Measurements from ENCODE around the gene DOCK2. TPM values are rescaled to one million over a fixed set of nuclear protein-coding genes. Genes with fewer than 3 reads are reported as not detected.

Gene DOCK2
- polyA plus RNA-seq, 2 of the 4 experiments (the other 2 are of a cell fraction) = 2.1 to 4.6 TPM

DNA sequence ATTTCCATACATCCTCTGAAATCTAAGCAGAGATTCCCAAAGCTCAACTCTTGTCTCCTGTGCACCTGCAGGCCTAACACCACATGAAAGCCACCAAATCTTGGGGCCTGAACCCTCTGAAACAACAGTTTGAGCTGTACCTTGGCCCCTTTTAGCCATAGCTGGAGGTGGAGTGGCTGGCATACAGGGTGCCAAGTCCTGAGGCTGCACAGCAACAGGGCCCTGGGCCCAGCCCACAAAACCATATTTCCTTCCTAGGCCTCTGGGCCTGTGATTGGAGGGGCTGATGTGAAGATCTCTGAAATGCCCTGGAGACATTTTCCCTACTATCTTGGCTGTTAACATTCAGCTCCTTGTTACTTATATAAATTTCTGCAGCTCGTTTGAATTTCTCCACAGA lies 26.5 kb downstream of the DOCK2 start:
- ChIA-PET CTCF (interaction anchor here (1.9 kb wide), 1 partner anchor 10 kb away, joined by 4 read pairs; no protein-coding TSS in a partner anchor), POLR2A (no interaction called here)
- TF ChIP-seq CHD2 (IDR thresholded peaks at IDR 0.05; ENCODE audit: low read length, partially characterized antibody) = no peak
- TF ChIP-seq, protein P1, sequence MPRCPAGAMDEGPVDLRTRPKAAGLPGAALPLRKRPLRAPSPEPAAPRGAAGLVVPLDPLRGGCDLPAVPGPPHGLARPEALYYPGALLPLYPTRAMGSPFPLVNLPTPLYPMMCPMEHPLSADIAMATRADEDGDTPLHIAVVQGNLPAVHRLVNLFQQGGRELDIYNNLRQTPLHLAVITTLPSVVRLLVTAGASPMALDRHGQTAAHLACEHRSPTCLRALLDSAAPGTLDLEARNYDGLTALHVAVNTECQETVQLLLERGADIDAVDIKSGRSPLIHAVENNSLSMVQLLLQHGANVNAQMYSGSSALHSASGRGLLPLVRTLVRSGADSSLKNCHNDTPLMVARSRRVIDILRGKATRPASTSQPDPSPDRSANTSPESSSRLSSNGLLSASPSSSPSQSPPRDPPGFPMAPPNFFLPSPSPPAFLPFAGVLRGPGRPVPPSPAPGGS (IDR thresholded peaks at IDR 0.05) = no peak
- TF ChIP-seq HOXA7 (CRISPR knock-in tag; IDR thresholded peaks at IDR 0.05) = no peak
- TF ChIP-seq, protein P2, sequence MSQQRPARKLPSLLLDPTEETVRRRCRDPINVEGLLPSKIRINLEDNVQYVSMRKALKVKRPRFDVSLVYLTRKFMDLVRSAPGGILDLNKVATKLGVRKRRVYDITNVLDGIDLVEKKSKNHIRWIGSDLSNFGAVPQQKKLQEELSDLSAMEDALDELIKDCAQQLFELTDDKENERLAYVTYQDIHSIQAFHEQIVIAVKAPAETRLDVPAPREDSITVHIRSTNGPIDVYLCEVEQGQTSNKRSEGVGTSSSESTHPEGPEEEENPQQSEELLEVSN (IDR thresholded peaks at IDR 0.05; ENCODE audit: borderline replicate concordance, low read depth) = no peak
- TF ChIP-seq RAD21 (conservative IDR thresholded peaks at IDR 0.05 in 1 of 2, IDR thresholded peaks at IDR 0.05 in 1 of 2) = no peak
- no peak for TF ChIP-seq GATA3 (IDR thresholded peaks at IDR 0.05; ENCODE audit: borderline replicate concordance)
- no peak for TF ChIP-seq EP300 (IDR thresholded peaks at IDR 0.05)
- no peak for TF ChIP-seq SREBF2 (IDR thresholded peaks at IDR 0.05)
- no peak for TF ChIP-seq HOXB13 (CRISPR knock-in tag; IDR thresholded peaks at IDR 0.05; ENCODE audit: low read depth)
- TF ChIP-seq RFX5 (IDR thresholded peaks at IDR 0.05) = no peak
- TF ChIP-seq HOXB5 (CRISPR knock-in tag; IDR thresholded peaks at IDR 0.05) = no peak
- TF ChIP-seq HDAC2 (IDR thresholded peaks at IDR 0.05) = no peak
- no peak for TF ChIP-seq FOSL2 (IDR thresholded peaks at IDR 0.05)
- TF ChIP-seq FOSL2 (CRISPR knock-in tag; IDR thresholded peaks at IDR 0.05) = no peak
- no peak for TF ChIP-seq RCOR1 (IDR thresholded peaks at IDR 0.05; ENCODE audit: low read depth, low read length)
- Histone ChIP-seq H3K4me3 (no peak overlapping the region), H3K9me3 (peaks cover 10% of the 10 kb centered on the region; the same call in 2 of the 3 replicates), H3K27ac (no peak overlapping the region), H3K4me1 (peaks cover 12% of the 10 kb centered on the region), H3K4me2 (no peak overlapping the region)
- no peak for ATAC-seq
- no peak for FAIRE-seq
- 16% methylated on average over 1 of the region's 1 CpG for WGBS (ENCODE audit: missing lambda C conversion rate)
- no peak for DNase-seq (ENCODE audit: low read depth in 1 of 2, low spot score in 1 of 2)

DNA sequence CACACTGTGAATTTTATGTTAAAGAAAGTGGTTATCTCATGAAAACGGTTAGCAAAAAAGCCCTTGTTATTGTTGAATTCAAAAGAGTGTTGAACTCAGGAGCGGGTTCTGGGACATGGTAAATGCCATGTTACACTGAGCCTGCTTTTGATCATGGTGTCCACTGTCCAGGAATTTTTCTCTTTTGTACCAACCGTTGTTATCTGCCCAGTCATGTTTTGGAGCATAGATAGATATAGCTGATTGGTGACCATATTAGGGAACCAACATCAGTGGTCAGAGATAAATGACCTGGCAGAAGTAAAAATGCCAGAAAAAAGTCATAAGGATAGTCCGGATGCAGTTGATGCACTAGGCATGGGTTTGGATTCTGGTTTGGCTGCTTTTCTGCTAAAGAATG lies 29.3 kb downstream of the DOCK2 start:
- CTCF ChIA-PET = no interaction called here
- POLR2A ChIA-PET = no interaction called here
- Histone ChIP-seq H3K4me3 (no peak overlapping the region), H3K4me1 (peaks cover 23% of the 10 kb centered on the region), H3K9me3 (peaks cover 10% of the 10 kb centered on the region; the same call in 2 of the 3 replicates), H3K4me2 (no peak overlapping the region), H3K27ac (peak overlapping the region in 1 of 2 experiments; percentile 63; a peak in 1 of 6 replicates)
- 82% methylated on average over 4 of the region's 4 CpGs for WGBS (ENCODE audit: missing lambda C conversion rate)
- no peak for FAIRE-seq
- TF ChIP-seq HEYL (CRISPR knock-in tag; IDR thresholded peaks at IDR 0.05) = no peak
- no peak for TF ChIP-seq SMC3 (IDR thresholded peaks at IDR 0.05)
- TF ChIP-seq KDM5A (IDR thresholded peaks at IDR 0.05) = no peak
- TF ChIP-seq CBX2 (IDR thresholded peaks at IDR 0.05; ENCODE audit: borderline replicate concordance, low read depth) = no peak
- TF ChIP-seq, protein P3, sequence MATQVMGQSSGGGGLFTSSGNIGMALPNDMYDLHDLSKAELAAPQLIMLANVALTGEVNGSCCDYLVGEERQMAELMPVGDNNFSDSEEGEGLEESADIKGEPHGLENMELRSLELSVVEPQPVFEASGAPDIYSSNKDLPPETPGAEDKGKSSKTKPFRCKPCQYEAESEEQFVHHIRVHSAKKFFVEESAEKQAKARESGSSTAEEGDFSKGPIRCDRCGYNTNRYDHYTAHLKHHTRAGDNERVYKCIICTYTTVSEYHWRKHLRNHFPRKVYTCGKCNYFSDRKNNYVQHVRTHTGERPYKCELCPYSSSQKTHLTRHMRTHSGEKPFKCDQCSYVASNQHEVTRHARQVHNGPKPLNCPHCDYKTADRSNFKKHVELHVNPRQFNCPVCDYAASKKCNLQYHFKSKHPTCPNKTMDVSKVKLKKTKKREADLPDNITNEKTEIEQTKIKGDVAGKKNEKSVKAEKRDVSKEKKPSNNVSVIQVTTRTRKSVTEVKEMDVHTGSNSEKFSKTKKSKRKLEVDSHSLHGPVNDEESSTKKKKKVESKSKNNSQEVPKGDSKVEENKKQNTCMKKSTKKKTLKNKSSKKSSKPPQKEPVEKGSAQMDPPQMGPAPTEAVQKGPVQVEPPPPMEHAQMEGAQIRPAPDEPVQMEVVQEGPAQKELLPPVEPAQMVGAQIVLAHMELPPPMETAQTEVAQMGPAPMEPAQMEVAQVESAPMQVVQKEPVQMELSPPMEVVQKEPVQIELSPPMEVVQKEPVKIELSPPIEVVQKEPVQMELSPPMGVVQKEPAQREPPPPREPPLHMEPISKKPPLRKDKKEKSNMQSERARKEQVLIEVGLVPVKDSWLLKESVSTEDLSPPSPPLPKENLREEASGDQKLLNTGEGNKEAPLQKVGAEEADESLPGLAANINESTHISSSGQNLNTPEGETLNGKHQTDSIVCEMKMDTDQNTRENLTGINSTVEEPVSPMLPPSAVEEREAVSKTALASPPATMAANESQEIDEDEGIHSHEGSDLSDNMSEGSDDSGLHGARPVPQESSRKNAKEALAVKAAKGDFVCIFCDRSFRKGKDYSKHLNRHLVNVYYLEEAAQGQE (IDR thresholded peaks at IDR 0.05) = no peak
- no peak for TF ChIP-seq ZC3H11A (IDR thresholded peaks at IDR 0.05)
- TF ChIP-seq FOXS1 (CRISPR knock-in tag; IDR thresholded peaks at IDR 0.05) = no peak
- TF ChIP-seq NFE2L2 (conservative IDR thresholded peaks at IDR 0.05; ENCODE audit: low read length) = no peak
- no peak for TF ChIP-seq SREBF2 (IDR thresholded peaks at IDR 0.05)
- no peak for TF ChIP-seq RFX5 (IDR thresholded peaks at IDR 0.05)
- TF ChIP-seq CHD2 (IDR thresholded peaks at IDR 0.05; ENCODE audit: low read length, partially characterized antibody) = no peak
- no peak for TF ChIP-seq ZFP36 (IDR thresholded peaks at IDR 0.05; ENCODE audit: borderline replicate concordance, partially characterized antibody)
- TF ChIP-seq ESRRA (IDR thresholded peaks at IDR 0.05; ENCODE audit: borderline replicate concordance, low read length) = no peak
- no peak for TF ChIP-seq HOXB5 (CRISPR knock-in tag; IDR thresholded peaks at IDR 0.05)
- no peak for TF ChIP-seq ZNF302 (CRISPR knock-in tag; IDR thresholded peaks at IDR 0.05)
- no peak for TF ChIP-seq PHF8 (IDR thresholded peaks at IDR 0.05; ENCODE audit: borderline replicate concordance, low read depth)
- ATAC-seq = no peak
- no peak for DNase-seq (ENCODE audit: low read depth in 1 of 2, low spot score in 1 of 2)

Measured in A549 (cell line).